Measurements from ENCODE around the gene PTPN1. TPM values are rescaled to one million over a fixed set of nuclear protein-coding genes. Genes with fewer than 3 reads are reported as not detected.

Gene PTPN1
- total and polyA plus RNA-seq, 10 of the 15 experiments (the other 5 are each of a cell fraction or from before 2014, with no cell fraction given): 15.9 to 74.7 (median 43.9) TPM

DNA sequence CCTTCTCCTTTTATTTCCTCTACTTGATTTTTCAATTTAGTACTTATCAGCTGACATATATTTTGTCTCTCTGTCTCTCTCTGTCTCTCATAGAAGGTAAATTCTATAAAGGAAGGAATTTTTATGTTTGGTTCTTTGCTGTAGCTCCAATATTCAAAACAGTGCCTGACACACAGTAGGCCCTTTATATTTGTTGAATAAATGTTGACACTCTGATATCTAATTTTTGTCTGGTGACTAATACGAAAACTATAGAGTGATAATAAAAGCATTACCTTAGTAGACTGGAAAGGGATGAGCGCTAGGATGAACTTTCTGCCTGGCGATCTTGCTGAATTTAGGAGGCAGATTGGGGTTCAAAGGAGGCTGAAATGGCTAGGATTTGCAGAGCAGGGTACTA lies 42.8 kb downstream of the PTPN1 start (continued):
- TF ChIP-seq MEF2A (IDR thresholded peaks at IDR 0.05; ENCODE audit: insufficient read depth, low read depth, low read length) (no peak), NRF1 (conservative IDR thresholded peaks at IDR 0.05; ENCODE audit: low read depth, low read length) (no peak), NFIC (IDR thresholded peaks at IDR 0.05; ENCODE audit: low read depth, low read length) (no peak), RFX5 (IDR thresholded peaks at IDR 0.05; ENCODE audit: low read depth, low read length) (no peak), CHD2 (IDR thresholded peaks at IDR 0.05; ENCODE audit: borderline replicate concordance, low read depth, low read length) (no peak), FOXM1 (IDR thresholded peaks at IDR 0.05; ENCODE audit: low read depth, low read length) (no peak), TAF1 (IDR thresholded peaks at IDR 0.05; ENCODE audit: borderline replicate concordance, low read depth, low read length) (no peak)
- TF ChIP-seq, protein P1, sequence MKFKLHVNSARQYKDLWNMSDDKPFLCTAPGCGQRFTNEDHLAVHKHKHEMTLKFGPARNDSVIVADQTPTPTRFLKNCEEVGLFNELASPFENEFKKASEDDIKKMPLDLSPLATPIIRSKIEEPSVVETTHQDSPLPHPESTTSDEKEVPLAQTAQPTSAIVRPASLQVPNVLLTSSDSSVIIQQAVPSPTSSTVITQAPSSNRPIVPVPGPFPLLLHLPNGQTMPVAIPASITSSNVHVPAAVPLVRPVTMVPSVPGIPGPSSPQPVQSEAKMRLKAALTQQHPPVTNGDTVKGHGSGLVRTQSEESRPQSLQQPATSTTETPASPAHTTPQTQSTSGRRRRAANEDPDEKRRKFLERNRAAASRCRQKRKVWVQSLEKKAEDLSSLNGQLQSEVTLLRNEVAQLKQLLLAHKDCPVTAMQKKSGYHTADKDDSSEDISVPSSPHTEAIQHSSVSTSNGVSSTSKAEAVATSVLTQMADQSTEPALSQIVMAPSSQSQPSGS (IDR thresholded peaks at IDR 0.05; ENCODE audit: low read length): no peak
- TF ChIP-seq, protein P2, sequence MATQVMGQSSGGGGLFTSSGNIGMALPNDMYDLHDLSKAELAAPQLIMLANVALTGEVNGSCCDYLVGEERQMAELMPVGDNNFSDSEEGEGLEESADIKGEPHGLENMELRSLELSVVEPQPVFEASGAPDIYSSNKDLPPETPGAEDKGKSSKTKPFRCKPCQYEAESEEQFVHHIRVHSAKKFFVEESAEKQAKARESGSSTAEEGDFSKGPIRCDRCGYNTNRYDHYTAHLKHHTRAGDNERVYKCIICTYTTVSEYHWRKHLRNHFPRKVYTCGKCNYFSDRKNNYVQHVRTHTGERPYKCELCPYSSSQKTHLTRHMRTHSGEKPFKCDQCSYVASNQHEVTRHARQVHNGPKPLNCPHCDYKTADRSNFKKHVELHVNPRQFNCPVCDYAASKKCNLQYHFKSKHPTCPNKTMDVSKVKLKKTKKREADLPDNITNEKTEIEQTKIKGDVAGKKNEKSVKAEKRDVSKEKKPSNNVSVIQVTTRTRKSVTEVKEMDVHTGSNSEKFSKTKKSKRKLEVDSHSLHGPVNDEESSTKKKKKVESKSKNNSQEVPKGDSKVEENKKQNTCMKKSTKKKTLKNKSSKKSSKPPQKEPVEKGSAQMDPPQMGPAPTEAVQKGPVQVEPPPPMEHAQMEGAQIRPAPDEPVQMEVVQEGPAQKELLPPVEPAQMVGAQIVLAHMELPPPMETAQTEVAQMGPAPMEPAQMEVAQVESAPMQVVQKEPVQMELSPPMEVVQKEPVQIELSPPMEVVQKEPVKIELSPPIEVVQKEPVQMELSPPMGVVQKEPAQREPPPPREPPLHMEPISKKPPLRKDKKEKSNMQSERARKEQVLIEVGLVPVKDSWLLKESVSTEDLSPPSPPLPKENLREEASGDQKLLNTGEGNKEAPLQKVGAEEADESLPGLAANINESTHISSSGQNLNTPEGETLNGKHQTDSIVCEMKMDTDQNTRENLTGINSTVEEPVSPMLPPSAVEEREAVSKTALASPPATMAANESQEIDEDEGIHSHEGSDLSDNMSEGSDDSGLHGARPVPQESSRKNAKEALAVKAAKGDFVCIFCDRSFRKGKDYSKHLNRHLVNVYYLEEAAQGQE (IDR thresholded peaks at IDR 0.05; ENCODE audit: low read depth, low read length): no peak
- TF ChIP-seq, protein P3, sequence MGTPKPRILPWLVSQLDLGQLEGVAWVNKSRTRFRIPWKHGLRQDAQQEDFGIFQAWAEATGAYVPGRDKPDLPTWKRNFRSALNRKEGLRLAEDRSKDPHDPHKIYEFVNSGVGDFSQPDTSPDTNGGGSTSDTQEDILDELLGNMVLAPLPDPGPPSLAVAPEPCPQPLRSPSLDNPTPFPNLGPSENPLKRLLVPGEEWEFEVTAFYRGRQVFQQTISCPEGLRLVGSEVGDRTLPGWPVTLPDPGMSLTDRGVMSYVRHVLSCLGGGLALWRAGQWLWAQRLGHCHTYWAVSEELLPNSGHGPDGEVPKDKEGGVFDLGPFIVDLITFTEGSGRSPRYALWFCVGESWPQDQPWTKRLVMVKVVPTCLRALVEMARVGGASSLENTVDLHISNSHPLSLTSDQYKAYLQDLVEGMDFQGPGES (IDR thresholded peaks at IDR 0.05): no peak
- TF ChIP-seq, protein P4, sequence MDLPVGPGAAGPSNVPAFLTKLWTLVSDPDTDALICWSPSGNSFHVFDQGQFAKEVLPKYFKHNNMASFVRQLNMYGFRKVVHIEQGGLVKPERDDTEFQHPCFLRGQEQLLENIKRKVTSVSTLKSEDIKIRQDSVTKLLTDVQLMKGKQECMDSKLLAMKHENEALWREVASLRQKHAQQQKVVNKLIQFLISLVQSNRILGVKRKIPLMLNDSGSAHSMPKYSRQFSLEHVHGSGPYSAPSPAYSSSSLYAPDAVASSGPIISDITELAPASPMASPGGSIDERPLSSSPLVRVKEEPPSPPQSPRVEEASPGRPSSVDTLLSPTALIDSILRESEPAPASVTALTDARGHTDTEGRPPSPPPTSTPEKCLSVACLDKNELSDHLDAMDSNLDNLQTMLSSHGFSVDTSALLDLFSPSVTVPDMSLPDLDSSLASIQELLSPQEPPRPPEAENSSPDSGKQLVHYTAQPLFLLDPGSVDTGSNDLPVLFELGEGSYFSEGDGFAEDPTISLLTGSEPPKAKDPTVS (IDR thresholded peaks at IDR 0.05; ENCODE audit: low read depth, low read length): no peak

Measured in GM12878 (cell line).